ENCODE data around the gene MGP. TPM values are rescaled to one million over a fixed set of nuclear protein-coding genes. Genes with fewer than 3 reads are reported as not detected.

Gene MGP
- total RNA-seq, 2 experiments from 2014 or later: 0.21 to 0.34 TPM

GRCh38 chr12:14839262-14839661 lies 46.4 kb downstream of the MGP start:
- CTCF ChIA-PET: interaction anchor here (0.8 kb wide), 1 partner anchor 10 kb away, joined by 3 read pairs; no protein-coding TSS in a partner anchor
- no peak for ATAC-seq

DNA sequence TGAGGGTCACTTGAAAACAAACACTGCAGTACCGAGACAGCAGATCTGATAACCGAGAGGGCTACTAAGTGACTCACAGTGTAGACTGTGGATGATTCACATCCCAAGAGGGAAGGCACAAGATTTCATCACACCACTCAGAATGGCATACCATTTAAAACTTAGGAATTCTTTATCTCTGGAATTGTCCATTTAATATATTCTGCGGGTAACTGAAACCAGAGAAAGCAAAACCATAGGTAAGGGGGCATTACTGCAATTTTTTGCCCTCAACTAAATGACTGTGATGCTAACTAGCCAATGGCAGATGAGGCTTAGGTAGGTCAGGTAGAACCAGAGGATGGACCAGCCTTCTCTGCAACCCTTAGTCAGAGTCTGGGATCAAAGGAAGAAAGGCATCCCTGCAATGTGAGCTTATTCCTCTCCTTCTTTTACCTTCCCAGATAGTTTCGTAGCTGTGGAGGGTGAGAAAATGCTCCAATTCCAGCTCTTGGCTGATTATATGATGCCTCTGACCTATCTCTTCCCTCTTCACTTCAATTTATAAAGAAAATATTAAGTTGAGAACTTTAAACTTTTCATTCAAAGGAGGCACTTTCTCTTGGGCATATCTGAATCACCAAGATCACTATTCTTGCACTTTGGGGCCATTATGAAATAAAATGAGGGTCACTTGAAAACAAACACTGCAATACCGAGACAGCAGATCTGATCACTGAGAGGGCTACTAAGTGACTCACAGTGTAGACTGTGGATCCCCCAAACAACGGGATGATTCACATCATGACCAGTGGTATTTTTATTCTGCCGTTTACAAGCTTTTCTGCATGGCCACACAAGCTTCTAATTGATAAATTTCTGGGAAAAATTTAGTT lies 49.1 kb downstream of the MGP start:
- POLR2A ChIA-PET: no interaction called here
- Mint-ChIP-seq H3K9me3 (ENCODE audit: insufficient read depth) (no peaks in the 10 kb centered on the region), H3K27ac (no peak overlapping the region), H3K27me3 (ENCODE audit: low read depth) (peaks cover 18% of the 10 kb centered on the region), H3K36me3 (ENCODE audit: low read depth) (no peaks in the 10 kb centered on the region), H3K4me3 (no peak overlapping the region), H3K4me1 (ENCODE audit: low read depth) (no peaks in the 10 kb centered on the region)
- CTCF ChIA-PET: interaction anchor here (0.6 to 1.2 kb wide), 4 partner anchors 8 to 158 kb away, joined by 3 to 4 read pairs (median 3); no protein-coding TSS in a partner anchor
- no peak for ATAC-seq
- DNase-seq: no peak

More at GRCh38 chr12:14839262-14839661, 46.4 kb downstream of the MGP start:
- Mint-ChIP-seq H3K4me1 (ENCODE audit: low read depth) (no peaks in the 10 kb centered on the region), H3K27ac (no peak overlapping the region), H3K9me3 (ENCODE audit: insufficient read depth) (no peaks in the 10 kb centered on the region), H3K4me3 (no peak overlapping the region), H3K36me3 (ENCODE audit: low read depth) (no peaks in the 10 kb centered on the region), H3K27me3 (ENCODE audit: low read depth) (peaks cover 11% of the 10 kb centered on the region)
- DNase-seq: no peak
- POLR2A ChIA-PET: no interaction called here

- Mint-ChIP-seq H3K27me3 (ENCODE audit: low read depth) (peaks cover 18% of the 10 kb centered on the region), H3K9me3 (ENCODE audit: insufficient read depth) (no peaks in the 10 kb centered on the region), H3K4me3 (no peak overlapping the region), H3K36me3 (ENCODE audit: low read depth) (no peaks in the 10 kb centered on the region), H3K4me1 (ENCODE audit: low read depth) (no peaks in the 10 kb centered on the region), H3K27ac (no peak overlapping the region)
- ChIA-PET CTCF (interaction anchor here (1.0 to 1.4 kb wide), 2 partner anchors 13 to 161 kb away, joined by 3 read pairs; no protein-coding TSS in a partner anchor), POLR2A (interaction anchor here (0.6 kb wide), 1 partner anchor 1103 kb away, joined by 3 read pairs; no protein-coding TSS in a partner anchor)
- ATAC-seq: no peak
- DNase-seq: no peak
Measured at GRCh38 chr12:14834509-14834908, 51.1 kb downstream of the MGP start.

- H3K36me3 Mint-ChIP-seq (ENCODE audit: low read depth): no peaks in the 10 kb centered on the region
- no peak overlapping the region for H3K4me3 Mint-ChIP-seq
- H3K4me1 Mint-ChIP-seq (ENCODE audit: low read depth): no peaks in the 10 kb centered on the region
- H3K27ac Mint-ChIP-seq: no peak overlapping the region
- CTCF ChIA-PET: interaction anchor here (1.4 to 1.8 kb wide), 2 partner anchors 11 to 13 kb away, joined by 3 to 6 read pairs; no protein-coding TSS in a partner anchor
- POLR2A ChIA-PET: no interaction called here
- peaks cover 16% of the 10 kb centered on the region for H3K27me3 Mint-ChIP-seq (ENCODE audit: low read depth)
- DNase-seq: no peak
- H3K9me3 Mint-ChIP-seq (ENCODE audit: insufficient read depth): no peaks in the 10 kb centered on the region
- ATAC-seq: no peak
Measured at GRCh38 chr12:14833952-14834351, 51.7 kb downstream of the MGP start.

DNA sequence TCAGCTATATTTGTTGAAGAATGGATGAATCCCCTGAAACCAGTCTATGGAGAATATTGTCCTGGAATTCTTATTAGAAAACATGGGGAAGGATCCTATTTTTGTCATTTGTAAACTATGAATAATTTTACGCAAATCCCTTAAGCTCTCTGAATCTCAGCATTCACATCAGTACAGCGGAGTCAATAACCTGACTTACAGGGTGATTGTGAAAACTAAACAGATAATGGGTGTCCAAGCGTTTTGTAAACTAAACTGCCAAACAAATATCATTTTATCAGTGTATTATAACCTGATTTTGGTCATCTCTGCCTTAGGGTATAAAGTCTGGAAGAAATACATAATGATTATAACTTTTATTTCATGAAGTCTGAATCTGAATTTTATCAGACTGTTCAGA lies 52.3 kb downstream of the MGP start:
- Mint-ChIP-seq H3K36me3 (ENCODE audit: low read depth) (no peaks in the 10 kb centered on the region), H3K27me3 (ENCODE audit: low read depth) (peaks cover 16% of the 10 kb centered on the region), H3K27ac (no peak overlapping the region), H3K4me1 (ENCODE audit: low read depth) (no peaks in the 10 kb centered on the region), H3K9me3 (ENCODE audit: insufficient read depth) (no peaks in the 10 kb centered on the region), H3K4me3 (no peak overlapping the region)
- ChIA-PET CTCF (interaction anchor here (1.5 to 1.8 kb wide), 2 partner anchors 11 to 13 kb away, joined by 3 to 6 read pairs; no protein-coding TSS in a partner anchor), POLR2A (interaction anchor here (1.2 kb wide), 1 partner anchor 63 kb away, joined by 3 read pairs; no protein-coding TSS in a partner anchor)
- ATAC-seq (no peak), DNase-seq (no peak)

Other genes with a start within 250 kb of the MGP start
- not detected for gene GUCY2C, start 189.3 kb downstream of the MGP start, total RNA-seq
- 10 to 100 TPM; 98.2 to 98.6 TPM for gene WBP11, start 82.4 kb downstream of the MGP start, total RNA-seq
- gene C12orf60, start 82.2 kb downstream of the MGP start, total RNA-seq: 1 to 10 TPM; 1.4 to 1.5 TPM
- not detected for gene SMCO3, start 71.7 kb downstream of the MGP start, total RNA-seq
- not detected for gene ART4, start 42.3 kb downstream of the MGP start, total RNA-seq
- 1 to 10 TPM; 7.9 to 8.7 TPM for gene ERP27, start 52.7 kb upstream of the MGP start, total RNA-seq
- gene ARHGDIB, start 75.7 kb upstream of the MGP start, total RNA-seq: 1,000 to 10,000 TPM; 1,528 to 1,576 TPM
- gene PDE6H, start 87.2 kb upstream of the MGP start, total RNA-seq: under 1 TPM in 1 of 2 experiments, not detected in 1; 0.40 TPM

All from activated CD8-positive, alpha-beta T cell treated with anti-CD3 and anti-CD28 coated beads, Interleukin-2, amount 10 ng/mL, durations not matched to agents 7 days and 5 days (primary cell).